Measurements from ENCODE around the gene ALDH9A1.

Gene ALDH9A1

DNA sequence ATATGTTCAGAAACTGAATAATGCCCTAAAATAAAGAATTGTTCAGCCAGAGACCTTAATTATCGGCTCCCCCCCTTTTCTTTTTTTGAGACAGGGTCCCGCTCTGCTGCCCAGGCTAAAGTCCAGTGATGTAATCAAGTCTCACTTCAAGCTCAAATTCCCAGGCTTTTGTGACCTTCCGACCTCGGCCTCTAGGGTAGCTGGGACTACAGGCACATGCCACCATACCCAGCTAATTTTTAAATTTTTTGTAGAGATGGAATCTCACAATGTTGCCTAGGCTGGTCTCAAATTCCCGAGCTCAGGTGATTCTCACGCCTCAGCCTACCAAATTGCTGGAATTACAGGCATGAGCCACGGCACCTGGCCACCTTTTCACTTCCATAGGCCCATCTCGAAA lies 43.8 kb upstream of the ALDH9A1 start:
- no peaks in the 10 kb centered on the region for H3K27me3 ChIP-seq (ENCODE audit: insufficient read depth, low read length, poor library complexity, severe bottlenecking)
- H2AFZ ChIP-seq (ENCODE audit: low read length), result no peak overlapping the region
- H3K36me3 ChIP-seq (ENCODE audit: insufficient read depth, low read length), result peaks cover 50% of the 10 kb centered on the region; the same call in 1 of the 2 replicates
- no peaks in the 10 kb centered on the region for H3K9me2 ChIP-seq (replicated peaks; ENCODE audit: low read depth, low read length)
- H3K4me1 ChIP-seq (ENCODE audit: insufficient read depth, low read length, poor library complexity, severe bottlenecking), result no peaks in the 10 kb centered on the region
- no peaks in the 10 kb centered on the region for H3K9me3 ChIP-seq (ENCODE audit: insufficient read depth, low read depth, low read length)
- no peaks in the 10 kb centered on the region for H3K79me2 ChIP-seq (ENCODE audit: insufficient read depth, low read length)
- H4K20me1 ChIP-seq (ENCODE audit: insufficient read depth, low read length, poor library complexity, severe bottlenecking), result no peaks in the 10 kb centered on the region
- no peak overlapping the region for H3K4me2 ChIP-seq (ENCODE audit: low read depth, low read length, poor library complexity, severe bottlenecking)
- no peak overlapping the region for H3K4me3 ChIP-seq (ENCODE audit: low read length, poor library complexity, severe bottlenecking)
- no peak overlapping the region for H3K9ac ChIP-seq (ENCODE audit: low read depth, low read length, poor library complexity, severe bottlenecking)
- TF ChIP-seq EZH2phosphoT487 (IDR thresholded peaks at IDR 0.05; ENCODE audit: borderline replicate concordance), result no peak
- TF ChIP-seq, protein P1, sequence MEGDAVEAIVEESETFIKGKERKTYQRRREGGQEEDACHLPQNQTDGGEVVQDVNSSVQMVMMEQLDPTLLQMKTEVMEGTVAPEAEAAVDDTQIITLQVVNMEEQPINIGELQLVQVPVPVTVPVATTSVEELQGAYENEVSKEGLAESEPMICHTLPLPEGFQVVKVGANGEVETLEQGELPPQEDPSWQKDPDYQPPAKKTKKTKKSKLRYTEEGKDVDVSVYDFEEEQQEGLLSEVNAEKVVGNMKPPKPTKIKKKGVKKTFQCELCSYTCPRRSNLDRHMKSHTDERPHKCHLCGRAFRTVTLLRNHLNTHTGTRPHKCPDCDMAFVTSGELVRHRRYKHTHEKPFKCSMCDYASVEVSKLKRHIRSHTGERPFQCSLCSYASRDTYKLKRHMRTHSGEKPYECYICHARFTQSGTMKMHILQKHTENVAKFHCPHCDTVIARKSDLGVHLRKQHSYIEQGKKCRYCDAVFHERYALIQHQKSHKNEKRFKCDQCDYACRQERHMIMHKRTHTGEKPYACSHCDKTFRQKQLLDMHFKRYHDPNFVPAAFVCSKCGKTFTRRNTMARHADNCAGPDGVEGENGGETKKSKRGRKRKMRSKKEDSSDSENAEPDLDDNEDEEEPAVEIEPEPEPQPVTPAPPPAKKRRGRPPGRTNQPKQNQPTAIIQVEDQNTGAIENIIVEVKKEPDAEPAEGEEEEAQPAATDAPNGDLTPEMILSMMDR (conservative IDR thresholded peaks at IDR 0.05; ENCODE audit: low read length), result no peak
- no peaks in the 10 kb centered on the region for H3F3A ChIP-seq (ENCODE audit: low read depth)

DNA sequence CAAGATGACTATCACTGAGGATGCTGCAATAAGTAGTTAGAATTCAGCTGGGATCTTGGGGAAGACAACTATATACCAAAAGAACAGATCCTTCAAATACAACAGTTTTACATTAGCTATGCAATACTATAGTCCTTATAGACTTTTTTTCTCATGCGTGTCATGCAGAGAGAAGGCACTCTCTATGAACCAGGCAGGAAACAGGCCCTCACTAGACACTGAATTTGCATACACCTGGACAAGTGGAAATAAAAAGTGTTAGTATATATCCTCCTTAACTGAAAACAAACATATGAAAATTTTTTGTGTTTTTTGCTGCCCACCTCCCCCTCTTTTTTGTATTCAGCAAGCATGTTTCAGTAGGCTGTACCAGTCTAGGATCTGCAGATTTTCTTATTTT lies 40.4 kb upstream of the ALDH9A1 start:
- H3K36me3 ChIP-seq (ENCODE audit: insufficient read depth, low read length), result peaks cover 52% of the 10 kb centered on the region; the same call in 1 of the 2 replicates
- no peaks in the 10 kb centered on the region for H3F3A ChIP-seq (ENCODE audit: low read depth)
- no peak overlapping the region for H3K4me2 ChIP-seq (ENCODE audit: low read depth, low read length, poor library complexity, severe bottlenecking)
- no peaks in the 10 kb centered on the region for H3K9me3 ChIP-seq (ENCODE audit: insufficient read depth, low read depth, low read length)
- H3K9me2 ChIP-seq (replicated peaks; ENCODE audit: low read depth, low read length), result no peaks in the 10 kb centered on the region
- H3K9ac ChIP-seq (ENCODE audit: low read depth, low read length, poor library complexity, severe bottlenecking), result no peak overlapping the region
- H3K27me3 ChIP-seq (ENCODE audit: insufficient read depth, low read length, poor library complexity, severe bottlenecking), result no peaks in the 10 kb centered on the region
- H3K4me1 ChIP-seq (ENCODE audit: insufficient read depth, low read length, poor library complexity, severe bottlenecking), result no peaks in the 10 kb centered on the region
- no peaks in the 10 kb centered on the region for H3K79me2 ChIP-seq (ENCODE audit: insufficient read depth, low read length)
- no peak for TF ChIP-seq EZH2phosphoT487 (IDR thresholded peaks at IDR 0.05; ENCODE audit: borderline replicate concordance)
- TF ChIP-seq, protein P1 (conservative IDR thresholded peaks at IDR 0.05; ENCODE audit: low read length), result no peak
- no peak overlapping the region for H2AFZ ChIP-seq (ENCODE audit: low read length)
- H4K20me1 ChIP-seq (ENCODE audit: insufficient read depth, low read length, poor library complexity, severe bottlenecking), result no peaks in the 10 kb centered on the region
- no peak overlapping the region for H3K4me3 ChIP-seq (ENCODE audit: low read length, poor library complexity, severe bottlenecking)

DNA sequence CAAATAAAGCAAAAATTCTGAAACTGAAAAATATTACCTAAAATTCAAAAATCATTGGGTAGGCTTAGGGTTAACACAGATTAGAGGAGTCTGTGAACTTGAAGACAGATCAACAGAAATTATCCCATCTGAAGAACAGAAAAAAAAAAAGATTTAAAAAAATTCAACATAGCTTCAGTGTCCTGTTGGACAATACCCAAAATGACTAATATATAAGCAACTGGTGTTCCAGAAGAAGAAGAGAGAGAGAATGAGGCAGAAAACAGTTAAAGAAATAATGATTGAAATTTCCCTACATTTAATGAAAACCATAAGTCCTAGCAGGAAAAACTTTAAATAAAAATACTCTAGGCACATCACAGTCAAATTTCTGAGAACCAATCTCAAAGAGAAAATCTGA lies 38.8 kb upstream of the ALDH9A1 start:
- no peak overlapping the region for H3K9ac ChIP-seq (ENCODE audit: low read depth, low read length, poor library complexity, severe bottlenecking)
- H3K36me3 ChIP-seq (ENCODE audit: insufficient read depth, low read length), result peaks cover 46% of the 10 kb centered on the region; the same call in 1 of the 2 replicates
- no peaks in the 10 kb centered on the region for H3K27me3 ChIP-seq (ENCODE audit: insufficient read depth, low read length, poor library complexity, severe bottlenecking)
- no peaks in the 10 kb centered on the region for H3F3A ChIP-seq (ENCODE audit: low read depth)
- no peaks in the 10 kb centered on the region for H4K20me1 ChIP-seq (ENCODE audit: insufficient read depth, low read length, poor library complexity, severe bottlenecking)
- H3K9me2 ChIP-seq (replicated peaks; ENCODE audit: low read depth, low read length), result no peaks in the 10 kb centered on the region
- H3K4me2 ChIP-seq (ENCODE audit: low read depth, low read length, poor library complexity, severe bottlenecking), result no peak overlapping the region
- H3K4me1 ChIP-seq (ENCODE audit: insufficient read depth, low read length, poor library complexity, severe bottlenecking), result no peaks in the 10 kb centered on the region
- TF ChIP-seq, protein P1 (conservative IDR thresholded peaks at IDR 0.05; ENCODE audit: low read length), result no peak
- TF ChIP-seq EZH2phosphoT487 (IDR thresholded peaks at IDR 0.05; ENCODE audit: borderline replicate concordance), result no peak
- no peaks in the 10 kb centered on the region for H3K9me3 ChIP-seq (ENCODE audit: insufficient read depth, low read depth, low read length)
- no peak overlapping the region for H2AFZ ChIP-seq (ENCODE audit: low read length)
- no peak overlapping the region for H3K4me3 ChIP-seq (ENCODE audit: low read length, poor library complexity, severe bottlenecking)
- H3K79me2 ChIP-seq (ENCODE audit: insufficient read depth, low read length), result no peaks in the 10 kb centered on the region

Measured in Loucy (cell line).